HEK293 (cell line): ENCODE measurements around the gene ZMPSTE24.

Source experiments
- GFI1B ChIP-seq: fragments of 450-650 bp; formaldehyde crosslinking; IDR thresholded peaks from 2 replicates; pipeline ENCODE4 v1.5.1; 2016; ENCODE audit warnings: missing biosample characterization, missing genetic modification characterization
- SCRT2 ChIP-seq: fragments of 450-650 bp; formaldehyde crosslinking; IDR thresholded peaks from 2 replicates; pipeline ENCODE4 v1.5.1; 2016; ENCODE audit warnings: missing biosample characterization, missing genetic modification characterization
- ZBTB8A ChIP-seq: fragments of 450-650 bp; formaldehyde crosslinking; IDR thresholded peaks from 2 replicates; pipeline ENCODE4 v1.5.1; 2016; ENCODE audit warnings: missing biosample characterization, missing genetic modification characterization
- ZNF169 ChIP-seq: fragments of 450-650 bp; formaldehyde crosslinking; IDR thresholded peaks from 2 replicates; pipeline ENCODE4 v1.5.1; 2016; ENCODE audit warnings: missing biosample characterization, missing genetic modification characterization
- ZNF24 ChIP-seq: fragments of 450-650 bp; formaldehyde crosslinking; IDR thresholded peaks from 2 replicates; pipeline ENCODE4 v1.5.1; 2016; ENCODE audit warnings: missing biosample characterization, missing genetic modification characterization
- ZNF426 ChIP-seq: fragments of 450-650 bp; formaldehyde crosslinking; IDR thresholded peaks from 2 replicates; pipeline ENCODE4 v1.5.1; 2017; ENCODE audit warnings: missing biosample characterization, missing genetic modification characterization, mild to moderate bottlenecking, inconsistent platforms, moderate library complexity
- ZNF664 ChIP-seq: fragments of 450-650 bp; formaldehyde crosslinking; IDR thresholded peaks from 2 replicates; pipeline ENCODE4 v1.5.1; 2016; ENCODE audit warnings: missing biosample characterization, missing genetic modification characterization
- TF ChIP-seq, protein P1 (sequence below): fragments of 450-650 bp; formaldehyde crosslinking; IDR thresholded peaks from 2 replicates; pipeline ENCODE4 v1.5.1; 2016; ENCODE audit warnings: missing biosample characterization, missing genetic modification characterization
- TF ChIP-seq, protein P2 (sequence below): fragments of 450-650 bp; formaldehyde crosslinking; IDR thresholded peaks from 2 replicates; pipeline ENCODE4 v1.5.1; 2016; ENCODE audit warnings: missing biosample characterization, missing genetic modification characterization

DNA sequence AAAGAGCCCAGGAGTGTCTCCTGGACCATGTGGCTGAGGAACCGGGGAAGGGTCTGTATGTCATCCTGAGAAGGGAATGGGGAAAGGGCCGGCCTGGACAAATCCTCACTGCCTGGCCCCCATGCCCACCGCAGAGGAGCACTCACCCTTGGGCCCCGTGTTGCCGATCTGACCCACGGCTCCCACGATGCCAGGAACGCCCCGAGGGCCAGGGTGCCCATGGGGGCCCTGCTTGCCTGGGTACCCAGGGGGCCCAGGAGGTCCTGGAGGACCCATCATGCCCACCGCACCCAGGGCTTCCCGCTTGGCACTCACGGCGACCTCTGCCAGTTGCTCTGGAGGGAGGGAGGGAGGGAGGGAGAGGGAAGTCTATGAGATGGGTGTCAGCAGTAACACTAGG, 44.4 kb downstream of the ZMPSTE24 start:
- TF ChIP-seq, protein P1, sequence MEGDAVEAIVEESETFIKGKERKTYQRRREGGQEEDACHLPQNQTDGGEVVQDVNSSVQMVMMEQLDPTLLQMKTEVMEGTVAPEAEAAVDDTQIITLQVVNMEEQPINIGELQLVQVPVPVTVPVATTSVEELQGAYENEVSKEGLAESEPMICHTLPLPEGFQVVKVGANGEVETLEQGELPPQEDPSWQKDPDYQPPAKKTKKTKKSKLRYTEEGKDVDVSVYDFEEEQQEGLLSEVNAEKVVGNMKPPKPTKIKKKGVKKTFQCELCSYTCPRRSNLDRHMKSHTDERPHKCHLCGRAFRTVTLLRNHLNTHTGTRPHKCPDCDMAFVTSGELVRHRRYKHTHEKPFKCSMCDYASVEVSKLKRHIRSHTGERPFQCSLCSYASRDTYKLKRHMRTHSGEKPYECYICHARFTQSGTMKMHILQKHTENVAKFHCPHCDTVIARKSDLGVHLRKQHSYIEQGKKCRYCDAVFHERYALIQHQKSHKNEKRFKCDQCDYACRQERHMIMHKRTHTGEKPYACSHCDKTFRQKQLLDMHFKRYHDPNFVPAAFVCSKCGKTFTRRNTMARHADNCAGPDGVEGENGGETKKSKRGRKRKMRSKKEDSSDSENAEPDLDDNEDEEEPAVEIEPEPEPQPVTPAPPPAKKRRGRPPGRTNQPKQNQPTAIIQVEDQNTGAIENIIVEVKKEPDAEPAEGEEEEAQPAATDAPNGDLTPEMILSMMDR (tag by site-specific recombination), result no peak
- TF ChIP-seq SCRT2 (tag by site-specific recombination) (no peak), ZNF426 (tag by site-specific recombination) (no peak), ZNF664 (no peak), ZNF169 (no peak), GFI1B (tag by site-specific recombination) (no peak), ZBTB8A (tag by site-specific recombination) (no peak), ZNF24 (tag by site-specific recombination) (no peak)
- TF ChIP-seq, protein P2, sequence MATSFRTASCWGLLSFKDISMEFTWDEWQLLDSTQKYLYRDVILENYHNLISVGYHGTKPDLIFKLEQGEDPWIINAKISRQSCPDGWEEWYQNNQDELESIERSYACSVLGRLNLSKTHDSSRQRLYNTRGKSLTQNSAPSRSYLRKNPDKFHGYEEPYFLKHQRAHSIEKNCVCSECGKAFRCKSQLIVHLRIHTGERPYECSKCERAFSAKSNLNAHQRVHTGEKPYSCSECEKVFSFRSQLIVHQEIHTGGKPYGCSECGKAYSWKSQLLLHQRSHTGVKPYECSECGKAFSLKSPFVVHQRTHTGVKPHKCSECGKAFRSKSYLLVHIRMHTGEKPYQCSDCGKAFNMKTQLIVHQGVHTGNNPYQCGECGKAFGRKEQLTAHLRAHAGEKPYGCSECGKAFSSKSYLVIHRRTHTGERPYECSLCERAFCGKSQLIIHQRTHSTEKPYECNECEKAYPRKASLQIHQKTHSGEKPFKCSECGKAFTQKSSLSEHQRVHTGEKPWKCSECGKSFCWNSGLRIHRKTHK, result no peak
